GM11168 (cell line): ENCODE results near the gene SLC25A10.
"Not testable (repeated sequence)": the region's sequence is repeated elsewhere in the genome, so short reads cannot be mapped to it uniquely, and the experiment has no call there.

Experiments used
- in situ Hi-C: fragments of 300-500 bp; cut with MboI; formaldehyde crosslinking; loops from one replicate; pipeline ENCODE4 v1.12.0; 2022; ENCODE audit warnings: low sequenced_read_pairs; ENCODE audit not compliant: unreplicated experiment

Gene SLC25A10, protein sequence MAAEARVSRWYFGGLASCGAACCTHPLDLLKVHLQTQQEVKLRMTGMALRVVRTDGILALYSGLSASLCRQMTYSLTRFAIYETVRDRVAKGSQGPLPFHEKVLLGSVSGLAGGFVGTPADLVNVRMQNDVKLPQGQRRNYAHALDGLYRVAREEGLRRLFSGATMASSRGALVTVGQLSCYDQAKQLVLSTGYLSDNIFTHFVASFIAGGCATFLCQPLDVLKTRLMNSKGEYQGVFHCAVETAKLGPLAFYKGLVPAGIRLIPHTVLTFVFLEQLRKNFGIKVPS

GRCh38 chr17:81711814-81712467, at the start of gene SLC25A10:
SLC25A10 (plus strand) TSS chr17:81712284; CDS start chr17:81712427, 143 bp downstream.
- in situ Hi-C loops: no loop called here

- in situ Hi-C loops: no loop called here
Observed at GRCh38 chr17:81664051-81664470, 48.0 kb upstream of the SLC25A10 start.

- in situ Hi-C loops: no loop called here
Observed at GRCh38 chr17:81665205-81666091, 46.6 kb upstream of the SLC25A10 start.

- in situ Hi-C loops: no loop called here
Observed at GRCh38 chr17:81666092-81666341, 46.1 kb upstream of the SLC25A10 start.

GRCh38 chr17:81666342-81667191, 45.5 kb upstream of the SLC25A10 start, which contains the start of the genes CCDC137 and OXLD1:
CCDC137 (plus strand) TSS chr17:81666737; CDS start chr17:81666767, 30 bp downstream.
OXLD1 (minus strand) TSS chr17:81666605; CDS start chr17:81666577, 28 bp downstream.
- in situ Hi-C loops: no loop called here

DNA sequence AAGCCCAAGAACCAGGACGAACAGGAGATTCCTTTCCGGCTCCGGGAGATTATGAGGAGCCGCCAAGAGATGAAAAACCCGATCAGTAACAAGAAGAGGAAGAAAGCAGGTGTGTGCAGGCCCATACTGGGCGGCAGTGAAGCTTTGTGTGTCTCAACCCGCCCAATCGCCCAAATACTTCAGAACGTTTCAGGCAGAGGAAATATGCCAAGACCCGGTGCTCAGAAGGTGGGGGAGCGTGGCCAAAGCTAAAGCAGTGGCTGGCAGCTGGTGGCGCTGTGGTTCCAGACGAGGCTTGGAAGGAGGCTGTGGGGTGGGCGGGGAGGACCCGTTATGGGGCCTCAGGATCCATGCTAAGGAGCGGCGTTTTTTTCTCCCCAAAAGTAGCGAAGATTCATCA, 44.3 kb upstream of the SLC25A10 start:
- in situ Hi-C loops: no loop called here

DNA sequence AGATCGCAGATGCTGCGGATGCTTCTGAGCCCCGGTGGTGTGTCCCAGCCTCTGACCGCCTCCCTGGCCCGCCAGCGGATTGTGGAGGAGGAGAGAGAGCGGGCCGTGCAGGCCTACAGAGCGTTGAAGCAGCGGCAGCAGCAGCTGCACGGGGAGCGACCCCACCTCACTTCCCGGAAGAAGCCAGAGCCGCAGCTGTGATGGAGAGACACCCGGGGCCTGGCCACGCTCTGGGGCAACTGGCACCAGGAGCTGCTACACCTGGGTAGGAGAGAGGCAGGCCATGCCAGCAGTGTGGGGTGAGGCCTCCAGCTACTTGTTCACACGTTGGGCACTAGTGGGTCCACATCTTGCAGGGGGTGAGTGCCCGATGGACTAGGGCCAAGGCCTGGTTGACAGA, 39.6 kb upstream of the SLC25A10 start:
- in situ Hi-C loops: no loop called here

DNA sequence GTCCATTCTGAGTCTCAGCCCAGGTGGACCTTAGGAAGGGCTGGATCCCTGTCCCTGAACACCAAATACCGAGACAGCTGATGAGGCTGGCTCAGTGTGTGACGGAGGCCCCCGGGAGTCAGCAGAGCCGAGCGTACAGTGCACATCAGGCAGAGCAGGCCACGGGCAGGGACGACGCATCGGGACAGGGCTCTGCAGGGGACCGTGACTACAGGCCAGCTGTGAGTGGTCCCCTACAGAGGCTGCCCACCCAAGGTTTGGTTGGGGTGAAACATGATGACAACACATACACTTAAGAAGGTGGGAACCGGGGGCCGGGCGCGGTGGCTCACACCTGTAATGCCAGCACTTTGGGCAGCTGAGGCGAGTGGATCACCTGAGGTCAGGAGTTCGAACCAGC, 39.1 kb upstream of the SLC25A10 start:
- in situ Hi-C loops: no loop called here

DNA sequence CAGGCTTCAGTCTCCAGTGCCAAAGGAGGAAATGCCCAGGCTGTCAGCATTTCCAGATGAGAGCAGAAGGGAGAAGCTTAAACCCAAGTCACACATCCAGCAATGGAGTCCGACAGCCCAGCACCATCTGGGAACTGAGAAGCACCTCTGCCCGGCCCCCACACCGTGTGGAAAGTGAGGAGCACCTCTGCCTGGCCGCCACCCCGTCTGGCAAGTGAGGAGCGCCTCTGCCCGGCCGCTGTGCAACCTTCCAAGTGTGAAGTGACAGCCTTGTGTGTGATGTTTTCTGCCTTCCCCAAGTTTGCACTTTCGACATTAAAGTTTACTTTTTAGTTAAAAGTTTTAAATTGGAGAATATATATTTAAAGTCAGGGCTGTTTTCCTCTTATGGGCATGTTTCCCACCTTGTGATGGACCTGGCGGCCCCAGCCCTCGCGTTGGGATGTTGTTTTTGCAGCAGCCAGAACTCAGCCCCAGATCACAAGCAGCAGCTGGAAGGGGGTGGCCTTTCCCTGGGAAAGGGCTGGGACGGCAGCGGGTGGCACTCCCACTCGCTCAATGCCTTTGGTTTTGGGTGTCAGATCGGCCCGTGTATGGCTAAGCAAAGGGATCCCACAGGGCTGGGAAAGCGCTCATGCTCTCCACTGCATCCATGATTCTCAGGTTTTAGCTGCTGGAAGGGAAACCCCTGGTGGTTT, 38.4 kb upstream of the SLC25A10 start:
- in situ Hi-C loops: no loop called here

DNA sequence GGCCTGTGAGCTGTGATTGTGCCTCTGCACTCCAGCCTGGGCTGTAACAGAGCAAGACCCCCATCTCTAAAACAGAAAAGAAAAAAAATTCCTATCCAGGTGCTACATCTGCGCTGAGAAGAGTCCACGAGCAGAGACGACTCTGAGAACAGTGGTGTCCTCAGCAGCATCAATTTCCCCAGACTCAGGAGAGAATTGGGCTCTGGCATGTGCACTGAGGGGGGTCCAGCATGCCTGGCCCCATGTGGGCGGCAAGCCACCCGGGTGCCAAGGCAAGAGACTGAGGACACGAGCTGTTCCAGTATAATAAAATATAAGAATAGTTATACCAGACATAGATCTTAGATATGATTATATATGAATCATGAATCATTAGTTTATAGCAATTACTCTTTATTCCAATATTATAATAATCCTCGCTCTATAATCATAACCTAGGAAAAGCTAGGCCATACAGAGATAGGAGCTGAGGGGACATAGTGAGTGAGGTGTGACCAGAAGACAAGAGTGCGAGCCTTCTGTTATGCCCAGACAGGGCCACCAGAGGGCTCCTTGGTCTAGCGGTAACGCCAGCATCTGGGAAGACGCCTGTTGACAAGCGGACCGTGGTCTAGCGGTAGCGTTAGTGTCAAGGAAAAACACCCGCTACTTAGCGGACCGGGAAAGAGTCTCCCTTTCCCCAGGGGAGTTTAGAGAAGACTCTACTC, 36.4 kb upstream of the SLC25A10 start:
- in situ Hi-C loops: not testable (repeated sequence)

DNA sequence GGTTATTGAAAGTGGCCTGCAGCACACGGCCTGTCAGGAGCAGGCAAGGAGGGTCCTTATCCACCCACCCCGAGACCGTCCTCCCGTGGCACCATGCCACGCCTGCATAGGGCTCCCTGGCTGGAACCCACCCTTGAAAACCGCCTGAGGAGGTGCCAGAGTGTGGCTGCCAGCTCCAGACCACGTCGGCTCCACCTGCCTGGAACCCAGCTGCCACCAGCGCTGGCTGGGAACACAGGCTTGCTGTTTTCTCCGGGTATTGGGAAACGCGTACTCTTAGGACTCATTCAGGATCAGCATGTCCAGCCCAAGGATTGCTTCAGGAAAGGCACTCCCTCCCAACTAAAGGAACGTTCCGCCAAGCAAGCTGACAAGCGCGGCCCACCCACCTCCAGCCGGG, 35.2 kb upstream of the SLC25A10 start:
- in situ Hi-C loops: no loop called here

DNA sequence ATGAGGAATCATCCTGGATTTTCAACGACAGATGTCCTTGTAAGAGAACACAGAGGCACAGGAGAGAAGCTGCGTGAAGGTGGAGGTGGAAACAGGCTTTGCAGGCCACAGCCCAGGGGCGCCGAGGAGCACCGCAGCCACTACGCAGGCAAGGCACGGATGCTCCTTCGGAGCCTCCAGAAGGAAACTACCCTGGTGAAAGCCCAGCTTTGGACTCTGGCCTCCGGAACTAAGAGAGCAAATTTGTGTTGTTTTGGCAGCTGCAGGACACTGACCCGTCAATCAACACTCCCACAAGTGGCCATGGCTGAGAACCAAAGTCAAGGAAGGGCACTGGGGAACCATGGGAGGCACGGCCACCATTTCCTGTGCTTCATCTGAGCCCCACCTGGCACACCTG, 31.9 kb upstream of the SLC25A10 start:
- in situ Hi-C loops: no loop called here

GRCh38 chr17:81681672-81682071, 30.4 kb upstream of the SLC25A10 start:
- in situ Hi-C loops: no loop called here

DNA sequence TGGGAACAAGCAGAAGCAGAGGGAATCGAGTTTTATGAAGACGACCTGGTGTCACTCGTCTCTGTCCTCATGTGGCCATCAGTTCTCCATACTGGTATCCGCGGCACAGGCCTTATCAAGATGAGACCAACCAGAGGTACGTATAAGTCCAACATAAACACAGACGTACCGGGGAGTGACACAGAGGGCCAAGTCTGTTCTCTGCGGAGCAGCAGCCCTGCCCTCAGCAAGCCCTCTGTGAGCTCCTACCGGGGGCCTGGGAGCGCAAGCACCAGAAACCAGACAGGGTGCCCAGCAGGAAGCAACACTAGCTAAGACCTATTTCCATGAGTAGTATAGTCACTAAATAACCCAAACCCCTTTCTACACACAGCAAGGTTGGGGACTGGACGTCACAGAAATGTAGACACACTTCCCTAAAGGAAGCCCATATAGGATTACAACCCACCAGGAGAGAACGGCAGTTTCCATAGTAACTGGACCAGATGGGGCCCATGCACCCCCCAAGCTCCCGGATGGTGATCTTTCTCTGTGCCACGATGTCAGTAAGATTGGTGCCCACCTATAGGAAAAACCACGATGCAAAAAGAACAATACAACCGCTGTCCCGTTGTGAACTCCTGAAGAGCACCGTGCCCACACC, 29.4 kb upstream of the SLC25A10 start:
- in situ Hi-C loops: no loop called here

- in situ Hi-C loops: no loop called here
Observed at GRCh38 chr17:81683208-81683583, 28.9 kb upstream of the SLC25A10 start.

- in situ Hi-C loops: no loop called here
Observed at GRCh38 chr17:81683584-81684441, 28.3 kb upstream of the SLC25A10 start, which contains the start of the genes ARL16 and HGS. ARL16 (minus strand) TSS chr17:81683797; CDS start chr17:81683753, 44 bp downstream. HGS (plus strand) TSS chr17:81684011; CDS start chr17:81684067, 56 bp downstream.

DNA sequence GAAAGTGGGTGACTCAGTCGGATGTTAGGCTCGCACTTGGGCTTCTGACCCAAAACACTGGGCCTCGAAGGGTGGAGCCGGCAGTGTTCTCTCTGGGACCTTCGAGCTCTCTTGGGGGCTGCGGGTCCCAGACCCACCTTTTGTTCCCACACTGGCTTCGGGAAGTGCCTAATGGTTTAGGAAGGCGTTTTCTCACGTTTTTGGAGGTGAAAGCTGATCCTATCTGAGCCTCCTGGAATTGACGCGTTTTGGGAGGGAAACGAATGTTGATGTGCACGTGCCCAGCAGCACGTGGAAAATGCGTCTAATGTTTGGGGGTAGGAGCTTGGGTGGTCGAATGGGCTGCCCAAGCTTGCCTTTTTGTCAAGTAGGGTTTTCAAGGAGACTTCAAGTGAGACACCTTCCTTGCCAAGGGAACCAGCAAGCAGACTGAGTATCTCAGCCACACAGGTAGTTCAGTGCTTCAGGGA, 27.6 kb upstream of the SLC25A10 start:
- in situ Hi-C loops: no loop called here
